ENCODE data around the gene ERBB4.
"Not testable (repeated sequence)": the region's sequence is repeated elsewhere in the genome, so short reads cannot be mapped to it uniquely, and the experiment has no call there.

Gene ERBB4

GRCh38 chr2:212013626-212014025 is 525.0 kb downstream of the ERBB4 start:
- no peak for DNase-seq (ENCODE audit: low read depth in 2 of 2)

- DNase-seq (ENCODE audit: low read depth in 2 of 2), result not testable (repeated sequence)
These were observed 528.3 kb downstream of the ERBB4 start for GRCh38 chr2:212010305-212010704.

DNA sequence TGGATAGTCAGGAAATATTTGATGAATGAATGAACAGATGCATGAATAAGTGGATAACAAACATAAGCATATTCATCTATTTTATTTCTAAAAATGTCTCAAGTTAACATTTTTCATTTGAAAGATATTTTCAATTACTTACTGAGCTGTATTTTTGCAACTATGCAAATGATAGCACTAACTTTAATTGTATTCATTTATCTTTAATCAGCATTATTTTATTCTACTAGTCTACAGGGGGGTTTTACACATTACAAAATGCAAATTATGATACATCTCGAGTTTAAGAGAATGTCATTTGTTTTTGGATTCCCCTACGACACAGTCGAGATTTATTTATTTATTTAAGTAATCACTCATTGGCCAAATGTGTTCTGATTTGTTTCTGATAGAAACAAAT is 530.6 kb downstream of the ERBB4 start:
- DNase-seq (ENCODE audit: low read depth in 2 of 2), result no peak

- DNase-seq (ENCODE audit: low read depth in 2 of 2), result no peak
These were observed 533.4 kb downstream of the ERBB4 start for GRCh38 chr2:212005085-212005671.

DNA sequence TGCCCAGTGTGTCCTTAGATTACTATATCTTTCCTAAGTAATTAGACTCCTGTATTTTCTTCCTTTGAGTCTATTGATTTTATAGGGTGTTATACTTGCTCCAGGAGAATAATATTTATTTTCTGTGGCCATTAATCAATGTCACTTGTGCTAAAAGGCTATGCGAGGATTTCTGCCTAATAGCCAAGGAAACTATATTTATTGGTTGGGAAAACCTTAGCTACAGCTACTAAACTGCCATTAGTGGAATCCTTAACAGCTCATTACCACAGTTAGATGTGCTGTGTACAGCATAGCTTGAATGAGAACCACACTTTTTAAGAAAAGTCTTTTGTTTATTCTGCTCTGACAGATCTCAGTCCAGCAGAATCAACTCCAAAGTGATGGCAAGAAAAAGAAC is 537.3 kb downstream of the ERBB4 start:
- DNase-seq (ENCODE audit: low read depth in 2 of 2), result no peak

GRCh38 chr2:211996857-211997256 is 541.7 kb downstream of the ERBB4 start:
- no peak for DNase-seq (ENCODE audit: low read depth in 2 of 2)

GRCh38 chr2:211994806-211995205 is 543.8 kb downstream of the ERBB4 start:
- DNase-seq (ENCODE audit: low read depth in 2 of 2), result no peak

DNA sequence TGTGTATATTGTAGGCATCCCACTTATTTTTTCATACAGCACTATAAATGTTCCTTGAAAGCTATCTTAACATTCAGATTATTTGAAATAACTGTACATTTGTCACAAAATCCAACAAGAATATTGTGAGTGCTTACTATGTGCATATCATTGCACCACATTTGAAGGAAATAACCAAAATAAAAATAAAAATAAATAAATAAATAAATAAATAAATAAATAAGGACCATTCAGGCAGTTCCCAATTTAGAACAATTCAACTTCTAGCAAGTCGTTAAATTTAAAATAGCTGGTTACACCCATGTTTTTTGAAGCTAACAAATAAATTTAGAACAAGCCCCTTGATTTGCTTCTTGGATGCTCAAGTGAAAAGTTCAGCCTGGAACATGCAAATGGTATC is 548.3 kb downstream of the ERBB4 start:
- DNase-seq (ENCODE audit: low read depth in 2 of 2), result no peak

DNA sequence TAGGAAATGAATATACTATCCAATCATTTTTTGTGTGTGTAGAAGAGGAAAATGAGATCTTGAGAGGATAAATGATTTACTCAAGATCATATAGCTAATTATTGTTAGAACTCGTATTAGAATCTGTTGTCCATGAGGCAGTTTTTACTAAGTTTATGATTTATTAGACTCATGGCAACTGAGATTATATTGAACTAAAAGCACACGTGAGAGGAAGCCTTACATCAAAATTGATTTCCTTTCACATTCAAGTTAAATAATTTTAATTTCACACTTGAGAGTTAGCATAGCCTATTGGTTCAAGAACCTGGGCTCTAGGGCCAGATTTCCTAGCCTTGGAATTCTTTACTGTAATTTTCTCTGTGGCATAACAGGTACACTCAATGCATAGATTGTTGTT is 552.3 kb downstream of the ERBB4 start:
- DNase-seq (ENCODE audit: low read depth in 2 of 2), result no peak

DNA sequence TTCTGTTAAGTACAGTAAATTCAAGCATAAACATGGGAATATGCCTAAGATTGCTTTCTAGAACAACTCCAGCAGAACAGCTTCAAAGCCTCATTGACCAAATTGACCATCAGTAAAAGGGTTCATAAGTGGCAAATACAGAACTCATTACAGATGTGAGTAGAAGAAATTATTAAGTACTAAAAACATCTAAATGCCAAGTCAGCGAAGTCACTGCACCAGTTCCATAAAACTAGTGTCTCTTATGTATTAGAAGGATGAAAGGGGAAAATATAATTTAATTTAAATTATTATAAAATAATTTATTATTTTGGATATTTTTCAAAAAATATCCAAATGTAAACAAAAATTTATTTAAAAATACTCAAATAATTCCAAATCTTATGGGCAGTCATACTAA is 553.2 kb downstream of the ERBB4 start:
- no peak for DNase-seq (ENCODE audit: low read depth in 2 of 2)

GRCh38 chr2:211982162-211982561 is 556.4 kb downstream of the ERBB4 start:
- DNase-seq (ENCODE audit: low read depth in 2 of 2), result no peak

DNA sequence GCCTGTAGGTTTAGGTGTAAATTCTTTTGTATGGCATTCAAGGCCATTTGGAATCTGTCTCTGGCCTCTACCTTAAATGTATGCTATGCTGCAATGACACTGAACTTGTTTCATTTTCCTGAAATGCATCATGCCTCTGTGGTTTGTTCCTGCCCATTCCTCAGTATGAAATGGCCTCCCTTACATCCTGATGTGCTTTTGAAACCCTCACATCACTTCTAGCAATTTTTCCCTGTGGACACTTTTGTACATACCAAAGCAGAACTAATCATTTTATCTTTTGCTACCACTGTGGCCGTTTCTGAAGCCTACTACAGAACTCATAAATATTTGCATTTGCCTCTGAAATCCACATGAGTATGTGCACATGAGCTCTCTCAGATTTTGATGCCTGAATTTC is 557.2 kb downstream of the ERBB4 start:
- DNase-seq (ENCODE audit: low read depth in 2 of 2), result no peak

GRCh38 chr2:211976076-211976475 is 562.5 kb downstream of the ERBB4 start:
- no peak for DNase-seq (ENCODE audit: low read depth in 2 of 2)

DNA sequence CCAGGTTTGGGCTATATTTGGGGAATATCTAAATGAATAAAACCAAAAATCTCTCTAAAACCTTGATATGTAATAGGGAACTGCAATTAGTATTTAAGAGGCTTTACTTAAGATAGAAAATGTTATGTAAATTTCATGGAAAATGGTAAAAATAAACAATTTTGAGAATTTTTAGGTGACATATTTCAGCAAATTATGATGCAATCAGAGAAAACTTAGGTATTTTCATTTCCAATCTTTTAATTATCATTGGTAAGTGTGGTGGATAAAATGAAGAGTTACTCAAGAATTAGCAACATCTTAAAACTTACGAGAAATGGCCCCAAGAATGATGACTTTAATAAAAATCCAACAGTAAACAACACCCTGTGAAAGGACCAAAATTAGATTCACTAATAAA is 571.4 kb downstream of the ERBB4 start:
- no peak for DNase-seq (ENCODE audit: low read depth in 2 of 2)

- DNase-seq (ENCODE audit: low read depth in 2 of 2), result no peak
These were observed 574.6 kb downstream of the ERBB4 start for GRCh38 chr2:211963969-211964368.

DNA sequence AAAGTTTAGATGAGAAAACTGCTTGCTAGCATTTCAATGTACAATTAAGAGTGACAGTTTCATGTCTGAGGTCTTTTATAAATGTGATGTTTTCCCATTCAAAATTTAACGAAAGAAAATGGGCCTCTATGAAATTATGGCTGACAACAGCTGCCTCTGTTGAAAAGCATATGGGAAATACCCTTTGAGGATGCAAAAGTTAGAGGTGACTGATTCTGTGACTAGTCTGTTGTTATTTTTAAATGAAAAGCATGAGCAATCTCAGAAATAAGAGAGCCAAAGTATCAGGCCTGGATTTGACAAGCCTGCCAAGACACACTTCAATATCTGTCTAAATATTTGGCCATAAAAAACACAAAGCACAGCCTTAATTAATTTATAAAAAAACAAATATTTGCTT is 580.8 kb downstream of the ERBB4 start:
- no peak for DNase-seq (ENCODE audit: low read depth in 2 of 2)

DNA sequence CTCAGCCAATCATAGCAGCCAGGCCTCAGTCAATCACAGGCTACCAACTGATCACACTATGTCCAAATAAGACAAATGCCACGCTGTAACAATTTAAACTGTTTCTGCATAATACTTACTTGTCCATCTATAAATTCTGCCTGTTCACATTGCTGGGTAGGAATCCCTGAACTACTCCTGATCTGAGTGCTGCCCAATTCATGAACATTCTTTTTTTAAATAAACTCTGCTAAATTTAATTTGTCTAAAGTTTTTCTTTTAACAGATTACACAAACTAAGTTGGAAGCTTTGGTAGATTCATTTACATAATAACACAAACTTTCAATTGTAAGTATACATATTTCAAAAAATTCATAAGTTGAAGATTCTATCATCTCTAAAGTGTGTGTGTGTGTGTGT is 583.0 kb downstream of the ERBB4 start:
- no peak for DNase-seq (ENCODE audit: low read depth in 2 of 2)

DNA sequence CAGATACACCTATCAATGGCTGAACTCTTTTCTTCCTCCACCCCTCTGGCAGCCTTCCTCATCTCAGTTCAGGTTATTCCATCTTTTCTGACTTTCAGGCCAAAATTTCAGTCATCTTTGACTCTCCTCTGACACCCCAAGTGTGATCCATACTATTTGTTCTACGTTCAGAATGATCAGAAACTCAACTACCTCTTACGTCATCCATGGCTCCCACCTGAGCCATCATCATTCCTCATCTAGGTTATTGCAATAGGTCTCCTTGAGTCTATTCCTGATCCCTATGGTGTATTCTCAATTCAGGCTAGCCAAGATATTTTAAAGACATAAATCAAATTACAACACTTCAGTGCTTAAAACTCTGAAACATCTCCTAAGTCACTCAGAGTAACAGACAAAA is 589.7 kb downstream of the ERBB4 start:
- DNase-seq (ENCODE audit: low read depth in 2 of 2), result no peak

DNA sequence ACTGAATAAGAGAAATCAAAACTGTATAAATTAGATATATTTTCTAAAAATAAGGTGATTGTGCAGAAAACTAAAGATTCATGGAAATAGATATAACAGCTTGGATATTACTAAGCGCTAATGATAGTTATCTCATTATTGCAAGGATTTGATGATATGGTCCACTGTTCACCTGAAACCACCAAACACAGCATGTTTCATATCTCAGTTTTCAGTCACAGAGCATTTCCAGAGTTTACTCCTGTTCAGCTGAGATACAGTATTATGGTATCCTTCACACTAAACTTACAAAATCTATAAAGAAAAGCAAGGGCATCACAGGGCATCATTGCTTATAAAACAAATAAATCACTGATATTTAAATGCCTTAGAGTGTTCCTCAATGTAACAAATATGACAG is 591.6 kb downstream of the ERBB4 start:
- DNase-seq (ENCODE audit: low read depth in 2 of 2), result no peak

DNA sequence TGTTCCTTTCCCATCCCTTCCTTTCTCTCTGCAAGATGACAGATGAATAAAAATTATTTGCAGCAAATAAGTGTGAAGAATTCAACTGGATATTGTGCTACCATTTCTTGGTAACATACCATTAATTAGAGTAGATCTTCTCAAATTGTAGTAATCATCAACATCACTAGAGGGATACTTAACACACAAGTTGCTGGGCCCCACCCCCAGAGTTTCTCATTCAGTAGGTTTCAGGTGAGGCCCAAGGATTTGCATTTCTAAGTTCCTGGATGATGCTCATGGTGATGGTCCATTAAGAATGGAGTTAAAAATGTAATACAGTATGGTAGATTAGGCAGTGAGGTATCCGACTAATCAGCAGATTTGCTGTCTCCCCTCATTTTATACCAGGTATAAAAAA is 594.0 kb downstream of the ERBB4 start:
- DNase-seq (ENCODE audit: low read depth in 2 of 2), result no peak

DNA sequence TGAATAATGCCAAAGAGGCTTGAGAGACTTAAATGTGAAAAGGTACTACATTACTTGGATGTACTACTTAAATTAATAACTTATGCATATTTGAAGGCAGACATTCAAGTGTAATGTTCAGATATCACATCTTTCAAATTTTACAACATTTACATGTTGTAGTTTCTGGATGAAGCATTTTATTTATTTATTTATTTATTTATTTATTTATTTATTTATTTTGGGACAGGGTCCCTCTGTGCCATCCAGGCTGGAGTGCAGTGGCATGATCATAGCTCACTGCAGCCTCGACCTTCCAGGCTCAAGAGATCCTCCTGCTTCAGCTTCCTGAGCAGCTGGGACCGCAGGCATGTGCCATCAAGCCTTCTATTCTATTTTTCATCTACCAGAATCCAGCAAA is 596.4 kb downstream of the ERBB4 start:
- DNase-seq (ENCODE audit: low read depth in 2 of 2), result no peak

GRCh38 chr2:211941216-211941747 is 597.3 kb downstream of the ERBB4 start:
- no peak for DNase-seq (ENCODE audit: low read depth in 2 of 2)

DNA sequence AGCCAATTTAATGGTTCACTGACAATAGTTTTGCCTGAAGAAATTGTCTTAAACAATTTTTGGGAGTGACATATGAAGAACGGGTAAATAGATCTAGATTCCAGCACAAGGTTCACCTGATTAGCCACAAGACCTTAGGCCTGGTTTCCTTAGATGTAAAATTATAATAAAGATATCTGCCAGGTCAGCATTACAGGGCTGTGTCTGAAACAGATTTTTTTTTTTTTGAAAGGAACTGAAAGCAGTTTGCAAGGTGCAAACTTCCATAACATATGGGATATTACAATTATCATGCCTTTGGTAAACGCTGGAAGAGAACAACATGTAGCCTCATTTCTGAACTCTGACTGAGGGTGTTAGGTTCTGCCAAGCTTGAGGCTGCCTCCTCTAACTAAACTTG is 599.4 kb downstream of the ERBB4 start:
- DNase-seq (ENCODE audit: low read depth in 2 of 2), result no peak

GRCh38 chr2:211934811-211935210 is 603.8 kb downstream of the ERBB4 start:
- DNase-seq (ENCODE audit: low read depth in 2 of 2), result no peak
